IPS DF 6.9 (cell line): Measurements from ENCODE around the gene IGF2BP1.

ENCODE experiments used
- DNase-seq: peaks from one replicate; pipeline ENCODE4 v3.0.0-alpha.2; 2013; ENCODE audit warnings: low read depth, low spot score
- H3K27ac ChIP-seq: one replicate; pipeline ENCODE4 v1.5.1; 2013; ENCODE audit warnings: low read length, control low read depth
- H3K27me3 ChIP-seq: 2 replicates; pipeline ENCODE4 v1.6.1; 2013; ENCODE audit warnings: mild to moderate bottlenecking, low read length; ENCODE audit not compliant: control insufficient read depth, insufficient read depth
- H3K36me3 ChIP-seq: 2 replicates; pipeline ENCODE4 v1.6.1; 2013; ENCODE audit warnings: low read length; ENCODE audit not compliant: control insufficient read depth, insufficient read depth
- H3K4me1 ChIP-seq: 2 replicates; pipeline ENCODE4 v1.6.1; 2013; ENCODE audit warnings: low read length; ENCODE audit not compliant: control insufficient read depth, insufficient read depth
- H3K4me3 ChIP-seq: 2 replicates; pipeline ENCODE4 v1.5.1; 2013; ENCODE audit warnings: mild to moderate bottlenecking, low read length
- H3K9me3 ChIP-seq: 2 replicates; pipeline ENCODE4 v1.6.1; 2013; ENCODE audit warnings: low read length, inconsistent platforms; ENCODE audit not compliant: control insufficient read depth, insufficient read depth
- WGBS: extraction: QIAGEN DNeasy Blood & Tissue Kit; methylation state at CpG from one replicate; pipeline ENCODE4 v1.1.7; 2013; ENCODE audit warnings: mixed read lengths, missing lambda C conversion rate; ENCODE audit not compliant: insufficient read length, insufficient coverage; 5-methylcytosine and 5-hydroxymethylcytosine counted together

IGF2BP1 gene

GRCh38 chr17:48997103-48997826 lies at the start of gene IGF2BP1:
TSS of gene IGF2BP1 (plus strand) at chr17:48997385. CDS start at chr17:48997746, 361 bp downstream.
- no peaks in the 10 kb centered on the region for H3K9me3 ChIP-seq
- peak within 1 kb of the TSS; percentile 44 for H3K27ac ChIP-seq
- WGBS: no CpG with 5 or more reads among the region's 62 CpGs
- no peaks in the 10 kb centered on the region for H3K4me1 ChIP-seq
- no peaks in the 10 kb centered on the region for H3K36me3 ChIP-seq
- H3K4me3 ChIP-seq: peak within 1 kb of the TSS; percentile 91
- DNase-seq: no peak
- H3K27me3 ChIP-seq: no peaks in the 10 kb centered on the region

- Histone ChIP-seq H3K9me3 (no peaks in the 10 kb centered on the region), H3K27me3 (no peaks in the 10 kb centered on the region), H3K4me3 (no peak overlapping the region), H3K4me1 (peaks cover 2% of the 10 kb centered on the region; the same call in 1 of the 2 replicates), H3K36me3 (no peaks in the 10 kb centered on the region), H3K27ac (no peak overlapping the region)
- DNase-seq: no peak
- no CpG with 5 or more reads among the region's 5 CpGs for WGBS
Measured at GRCh38 chr17:48951572-48951971, 45.6 kb upstream of the IGF2BP1 start.

- no CpG with 5 or more reads among the region's 5 CpGs for WGBS
- Histone ChIP-seq H3K9me3 (no peaks in the 10 kb centered on the region), H3K27ac (no peak overlapping the region), H3K27me3 (no peaks in the 10 kb centered on the region), H3K4me1 (peaks cover 2% of the 10 kb centered on the region; the same call in 1 of the 2 replicates), H3K36me3 (no peaks in the 10 kb centered on the region), H3K4me3 (no peak overlapping the region)
- DNase-seq: no peak
Measured at GRCh38 chr17:48952904-48953303, 44.3 kb upstream of the IGF2BP1 start.

GRCh38 chr17:48954300-48954755 lies 42.9 kb upstream of the IGF2BP1 start:
- no peaks in the 10 kb centered on the region for H3K27me3 ChIP-seq
- WGBS: no CpG with 5 or more reads among the region's 7 CpGs
- no peak overlapping the region for H3K4me3 ChIP-seq
- no peaks in the 10 kb centered on the region for H3K36me3 ChIP-seq
- peaks cover 2% of the 10 kb centered on the region; the same call in 1 of the 2 replicates for H3K4me1 ChIP-seq
- no peak for DNase-seq
- no peaks in the 10 kb centered on the region for H3K9me3 ChIP-seq
- H3K27ac ChIP-seq: no peak overlapping the region

GRCh38 chr17:48960834-48961515 lies 36.2 kb upstream of the IGF2BP1 start:
- H3K9me3 ChIP-seq: no peaks in the 10 kb centered on the region
- H3K36me3 ChIP-seq: no peaks in the 10 kb centered on the region
- H3K4me3 ChIP-seq: no peak overlapping the region
- no peak for DNase-seq
- no peaks in the 10 kb centered on the region for H3K27me3 ChIP-seq
- WGBS: no CpG with 5 or more reads among the region's 11 CpGs
- no peak overlapping the region for H3K27ac ChIP-seq
- peaks cover 5% of the 10 kb centered on the region; the same call in 1 of the 2 replicates for H3K4me1 ChIP-seq

- no peak overlapping the region for H3K27ac ChIP-seq
- WGBS: no CpG with 5 or more reads among the region's 10 CpGs
Measured at GRCh38 chr17:48961516-48962233, 35.5 kb upstream of the IGF2BP1 start.

GRCh38 chr17:48970224-48970623 lies 27.0 kb upstream of the IGF2BP1 start:
- no peak overlapping the region for H3K4me3 ChIP-seq
- no peak for DNase-seq
- peaks cover 11% of the 10 kb centered on the region for H3K4me1 ChIP-seq
- no peaks in the 10 kb centered on the region for H3K36me3 ChIP-seq
- no peaks in the 10 kb centered on the region for H3K9me3 ChIP-seq
- H3K27ac ChIP-seq: no peak overlapping the region
- H3K27me3 ChIP-seq: no peaks in the 10 kb centered on the region
- WGBS: no CpG with 5 or more reads among the region's 4 CpGs

More at GRCh38 chr17:48961516-48962233, 35.5 kb upstream of the IGF2BP1 start:
- Histone ChIP-seq H3K4me1 (peaks cover 5% of the 10 kb centered on the region; the same call in 1 of the 2 replicates), H3K4me3 (no peak overlapping the region), H3K36me3 (no peaks in the 10 kb centered on the region), H3K27me3 (no peaks in the 10 kb centered on the region), H3K9me3 (no peaks in the 10 kb centered on the region)
- DNase-seq: no peak

GRCh38 chr17:48970865-48971687 lies 26.1 kb upstream of the IGF2BP1 start:
- no CpG with 5 or more reads among the region's 12 CpGs for WGBS
- Histone ChIP-seq H3K4me1 (peaks cover 11% of the 10 kb centered on the region), H3K9me3 (no peaks in the 10 kb centered on the region), H3K36me3 (no peaks in the 10 kb centered on the region), H3K4me3 (no peak overlapping the region), H3K27ac (no peak overlapping the region), H3K27me3 (no peaks in the 10 kb centered on the region)
- DNase-seq: no peak

- Histone ChIP-seq H3K36me3 (no peaks in the 10 kb centered on the region), H3K27me3 (no peaks in the 10 kb centered on the region), H3K9me3 (no peaks in the 10 kb centered on the region), H3K4me1 (peaks cover 10% of the 10 kb centered on the region), H3K27ac (no peak overlapping the region), H3K4me3 (no peak overlapping the region)
- no peak for DNase-seq
- WGBS: no CpG with 5 or more reads among the region's 7 CpGs
Measured at GRCh38 chr17:48972749-48973097, 24.5 kb upstream of the IGF2BP1 start.

- WGBS: no CpG with 5 or more reads among the region's 3 CpGs
- no peak overlapping the region for H3K27ac ChIP-seq
- no peak overlapping the region for H3K4me3 ChIP-seq
Measured at GRCh38 chr17:48973806-48974205, 23.4 kb upstream of the IGF2BP1 start.

More at GRCh38 chr17:48973806-48974205, 23.4 kb upstream of the IGF2BP1 start:
- Histone ChIP-seq H3K27me3 (no peaks in the 10 kb centered on the region), H3K9me3 (no peaks in the 10 kb centered on the region), H3K4me1 (peaks cover 10% of the 10 kb centered on the region), H3K36me3 (no peaks in the 10 kb centered on the region)
- no peak for DNase-seq
